HepG2 (cell line): ENCODE results near the gene FGD2. TPM values are rescaled to one million over a fixed set of nuclear protein-coding genes. Genes with fewer than 3 reads are reported as not detected.

Experiments
- ATF1 ChIP-seq: IDR thresholded peaks from 2 replicates; pipeline ENCODE4 v1.6.1; 2016; ENCODE audit warnings: mild to moderate bottlenecking, control low read depth
- ATRX ChIP-seq: sonication (generic); formaldehyde crosslinking; IDR thresholded peaks from 2 replicates; pipeline ENCODE4 v1.4.0; 2020; ENCODE audit warnings: missing genetic modification reagents, borderline replicate concordance
- ESRRA ChIP-seq: sonication (generic); formaldehyde crosslinking; IDR thresholded peaks from 2 replicates; pipeline ENCODE4 v1.5.1; 2020; ENCODE audit warnings: mild to moderate bottlenecking, low read depth, missing genetic modification reagents
- HMG20A ChIP-seq: IDR thresholded peaks from 2 replicates; pipeline ENCODE4 v1.6.1; 2016; ENCODE audit warnings: borderline replicate concordance
- PPARG ChIP-seq: conservative IDR thresholded peaks from 2 replicates; pipeline ENCODE4 v1.6.1; 2016; ENCODE audit warnings: missing biosample characterization, missing genetic modification reagents
- SRY ChIP-seq: sonication (generic); formaldehyde crosslinking; IDR thresholded peaks from 2 replicates; pipeline ENCODE4 v1.8.0; 2022; ENCODE audit warnings: mild to moderate bottlenecking, missing genetic modification reagents
- THAP8 ChIP-seq: sonication (generic); formaldehyde crosslinking; IDR thresholded peaks from 2 replicates; pipeline ENCODE4 v1.5.1; 2020; ENCODE audit warnings: missing genetic modification reagents, mild to moderate bottlenecking, borderline replicate concordance
- ZBTB14 ChIP-seq: sonication (generic); formaldehyde crosslinking; IDR thresholded peaks from 2 replicates; pipeline ENCODE4 v1.4.0; 2020; ENCODE audit warnings: missing genetic modification reagents
- ZNF501 ChIP-seq: sonication (generic); formaldehyde crosslinking; IDR thresholded peaks from 2 replicates; pipeline ENCODE4 v1.5.1; 2020; ENCODE audit warnings: mild to moderate bottlenecking, moderate library complexity, missing genetic modification reagents
- ZNF530 ChIP-seq: sonication (generic); formaldehyde crosslinking; IDR thresholded peaks from 2 replicates; pipeline ENCODE4 v1.5.0; 2020; ENCODE audit warnings: low read depth, mild to moderate bottlenecking, missing genetic modification reagents
- ZNF605 ChIP-seq: sonication (generic); formaldehyde crosslinking; IDR thresholded peaks from 2 replicates; pipeline ENCODE4 v1.8.0; 2022; ENCODE audit warnings: mild to moderate bottlenecking, missing genetic modification reagents
- ZNF678 ChIP-seq: sonication (generic); formaldehyde crosslinking; IDR thresholded peaks from 2 replicates; pipeline ENCODE4 v1.4.0; 2020; ENCODE audit warnings: mild to moderate bottlenecking, missing genetic modification reagents
- ZNF792 ChIP-seq: IDR thresholded peaks from 2 replicates; pipeline ENCODE4 v1.6.1; 2016
- ZSCAN20 ChIP-seq: sonication (generic); formaldehyde crosslinking; IDR thresholded peaks from 2 replicates; pipeline ENCODE4 v1.4.0; 2020; ENCODE audit warnings: missing genetic modification reagents, mild to moderate bottlenecking, borderline replicate concordance
- polyA plus RNA-seq, 8 experiments: library from polyadenylated mRNA; depleted of rRNA in 3 of 8; stranded (reverse) in 7 of 8; unstranded in 1 of 8; fragments of >200 nt; fragmentation: Illumina TruSeq in 4 of 8; extraction: Trizol in 4 of 8; gene quantifications; 2 replicates each; pipeline versions ENCODE4 v1.2.1 to v1.2.3, GENCODE V29; 2011 to 2016; ENCODE audit warnings: low read depth in 4 of 8, missing spikeins in 1 of 8, mixed read lengths in 1 of 8; ENCODE audit not compliant: insufficient read depth in 1 of 8
- total RNA-seq, 5 experiments: library from RNA; depleted of rRNA; stranded (reverse); fragments of >200 nt; fragmentation: Illumina TruSeq; extraction: Trizol; gene quantifications; 2 replicates each; pipeline ENCODE4 v1.2.3, GENCODE V29; 2016; ENCODE audit warnings: low read depth in 1 of 5
- TF ChIP-seq, protein P1 (sequence below): sonication (generic); formaldehyde crosslinking; IDR thresholded peaks from 2 replicates; pipeline ENCODE4 v1.8.0; 2022; ENCODE audit warnings: missing genetic modification reagents, mild to moderate bottlenecking, moderate library complexity, borderline replicate concordance
- TF ChIP-seq, protein P2 (sequence below): IDR thresholded peaks from 2 replicates; pipeline ENCODE4 v1.6.1; 2016; ENCODE audit warnings: low read depth, borderline replicate concordance
- TF ChIP-seq, protein P3 (sequence below): sonication (generic); formaldehyde crosslinking; IDR thresholded peaks from 2 replicates; pipeline ENCODE4 v1.4.0; 2020; ENCODE audit warnings: missing genetic modification reagents

The FGD2 gene
- total and polyA plus RNA-seq, 2 of the 13 experiments (the other 11 are each of a cell fraction or from before 2014, with no cell fraction given), result not detected

DNA sequence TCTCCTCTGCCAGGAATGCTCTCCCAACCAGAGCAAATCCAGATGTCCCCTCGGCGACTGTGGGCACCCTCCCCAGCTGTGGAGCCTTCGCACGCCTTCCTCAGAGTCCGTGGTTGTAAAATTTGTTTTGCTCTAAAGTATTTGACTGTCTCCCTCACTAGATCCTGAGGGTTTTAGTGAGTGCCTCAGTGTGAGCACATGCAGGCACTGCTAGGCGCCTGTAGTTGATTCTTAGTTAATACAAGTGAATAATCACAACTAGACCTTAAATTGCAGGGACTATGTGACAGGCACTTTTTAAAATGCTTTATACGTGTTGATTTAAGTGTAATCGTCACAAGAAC is 18.8 kb upstream of the FGD2 start (continued):
- TF ChIP-seq, protein P1, sequence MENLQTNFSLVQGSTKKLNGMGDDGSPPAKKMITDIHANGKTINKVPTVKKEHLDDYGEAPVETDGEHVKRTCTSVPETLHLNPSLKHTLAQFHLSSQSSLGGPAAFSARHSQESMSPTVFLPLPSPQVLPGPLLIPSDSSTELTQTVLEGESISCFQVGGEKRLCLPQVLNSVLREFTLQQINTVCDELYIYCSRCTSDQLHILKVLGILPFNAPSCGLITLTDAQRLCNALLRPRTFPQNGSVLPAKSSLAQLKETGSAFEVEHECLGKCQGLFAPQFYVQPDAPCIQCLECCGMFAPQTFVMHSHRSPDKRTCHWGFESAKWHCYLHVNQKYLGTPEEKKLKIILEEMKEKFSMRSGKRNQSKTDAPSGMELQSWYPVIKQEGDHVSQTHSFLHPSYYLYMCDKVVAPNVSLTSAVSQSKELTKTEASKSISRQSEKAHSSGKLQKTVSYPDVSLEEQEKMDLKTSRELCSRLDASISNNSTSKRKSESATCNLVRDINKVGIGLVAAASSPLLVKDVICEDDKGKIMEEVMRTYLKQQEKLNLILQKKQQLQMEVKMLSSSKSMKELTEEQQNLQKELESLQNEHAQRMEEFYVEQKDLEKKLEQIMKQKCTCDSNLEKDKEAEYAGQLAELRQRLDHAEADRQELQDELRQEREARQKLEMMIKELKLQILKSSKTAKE (CRISPR knock-in tag), result peak; percentile 67; the same call in 1 of the 2 replicates
- TF ChIP-seq ZNF501 (CRISPR knock-in tag) (peak; percentile 50; the same call in 1 of the 2 replicates), PPARG (CRISPR knock-in tag) (no peak), ZSCAN20 (no peak), ZNF792 (CRISPR knock-in tag) (no peak), ZBTB14 (CRISPR knock-in tag) (0 out of 2 replicates have a peak, but pooled peaks have one; percentile 14), ESRRA (CRISPR knock-in tag) (no peak), ATRX (CRISPR knock-in tag) (no peak), ZNF678 (CRISPR knock-in tag) (peak; percentile 36; the same call in 1 of the 2 replicates), THAP8 (CRISPR knock-in tag) (0 out of 2 replicates have a peak, but pooled peaks have one; percentile 11), ATF1 (CRISPR knock-in tag) (no peak), ZNF605 (CRISPR knock-in tag) (peak; percentile 89), HMG20A (CRISPR knock-in tag) (no peak), SRY (CRISPR knock-in tag) (no peak), ZNF530 (0 out of 2 replicates have a peak, but pooled peaks have one; percentile 5)
- TF ChIP-seq, protein P2, sequence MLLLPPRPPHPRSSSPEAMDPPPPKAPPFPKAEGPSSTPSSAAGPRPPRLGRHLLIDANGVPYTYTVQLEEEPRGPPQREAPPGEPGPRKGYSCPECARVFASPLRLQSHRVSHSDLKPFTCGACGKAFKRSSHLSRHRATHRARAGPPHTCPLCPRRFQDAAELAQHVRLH (CRISPR knock-in tag), result no peak
- TF ChIP-seq, protein P3, sequence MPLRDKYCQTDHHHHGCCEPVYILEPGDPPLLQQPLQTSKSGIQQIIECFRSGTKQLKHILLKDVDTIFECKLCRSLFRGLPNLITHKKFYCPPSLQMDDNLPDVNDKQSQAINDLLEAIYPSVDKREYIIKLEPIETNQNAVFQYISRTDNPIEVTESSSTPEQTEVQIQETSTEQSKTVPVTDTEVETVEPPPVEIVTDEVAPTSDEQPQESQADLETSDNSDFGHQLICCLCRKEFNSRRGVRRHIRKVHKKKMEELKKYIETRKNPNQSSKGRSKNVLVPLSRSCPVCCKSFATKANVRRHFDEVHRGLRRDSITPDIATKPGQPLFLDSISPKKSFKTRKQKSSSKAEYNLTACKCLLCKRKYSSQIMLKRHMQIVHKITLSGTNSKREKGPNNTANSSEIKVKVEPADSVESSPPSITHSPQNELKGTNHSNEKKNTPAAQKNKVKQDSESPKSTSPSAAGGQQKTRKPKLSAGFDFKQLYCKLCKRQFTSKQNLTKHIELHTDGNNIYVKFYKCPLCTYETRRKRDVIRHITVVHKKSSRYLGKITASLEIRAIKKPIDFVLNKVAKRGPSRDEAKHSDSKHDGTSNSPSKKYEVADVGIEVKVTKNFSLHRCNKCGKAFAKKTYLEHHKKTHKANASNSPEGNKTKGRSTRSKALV (CRISPR knock-in tag), result 0 out of 2 replicates have a peak, but pooled peaks have one; percentile 24
